Fibroblast of peridontal ligament (primary cell): Measurements from ENCODE around the gene ISX.

Experiments
- DNase-seq: peaks from one replicate; pipeline ENCODE4 v3.0.0-alpha.2; 2010; ENCODE audit errors: extremely low read depth

The ISX gene

DNA sequence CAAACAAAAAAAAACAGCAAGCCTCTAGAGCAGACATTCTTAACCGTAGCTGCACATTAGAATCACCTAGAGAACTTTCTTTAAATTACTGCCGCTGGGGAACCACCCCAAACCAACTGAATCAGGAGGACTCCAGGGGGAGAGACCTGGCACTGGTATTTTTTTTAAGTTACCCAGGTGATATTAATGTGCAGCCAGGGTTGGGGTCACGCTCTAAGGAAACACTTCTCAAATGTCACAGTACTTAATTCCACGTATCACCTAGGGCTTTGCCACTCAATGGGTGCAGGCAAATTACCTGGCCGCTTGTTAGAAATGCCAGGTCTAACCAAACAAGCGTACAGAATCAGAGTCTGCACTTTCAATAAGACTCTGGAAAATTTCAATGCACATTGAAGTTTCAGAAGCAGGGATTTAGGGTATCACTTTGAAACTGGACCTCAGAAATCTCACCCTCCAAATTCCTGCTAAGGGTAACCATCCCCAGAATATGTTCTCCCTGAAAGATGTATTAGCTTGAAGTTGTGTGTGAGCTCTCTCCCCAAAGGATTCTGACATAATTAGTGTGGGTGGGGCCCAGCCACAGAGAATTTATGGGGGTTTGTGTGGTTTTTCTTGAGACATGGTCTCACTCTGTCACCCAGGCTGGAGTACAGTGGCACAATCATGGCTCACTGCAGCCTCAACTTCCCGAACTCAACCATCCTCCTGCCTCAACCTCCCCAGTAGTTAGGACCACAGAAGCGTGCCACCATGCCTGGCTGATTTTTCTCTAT lies 12.7 kb upstream of the ISX start:
- DNase-seq = no peak

DNA sequence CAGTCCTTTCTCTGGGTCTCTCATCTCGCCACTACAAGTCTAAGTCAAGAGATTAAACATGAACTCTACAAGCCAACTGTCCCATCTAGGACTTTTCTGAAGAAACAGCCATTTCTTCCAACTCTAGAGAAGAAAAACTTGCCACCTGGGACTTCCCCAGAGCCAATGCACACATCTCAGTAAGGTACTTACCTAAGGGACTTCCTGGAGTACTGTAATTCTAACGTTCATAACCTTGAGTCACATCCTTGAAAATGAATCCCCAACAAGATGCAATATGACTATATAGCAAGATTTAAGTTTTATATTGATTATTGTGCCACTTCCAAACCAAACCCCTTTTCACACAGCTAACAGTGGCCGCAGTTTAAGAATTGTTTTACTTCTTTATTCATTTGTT lies 11.9 kb upstream of the ISX start:
- no peak for DNase-seq

DNA sequence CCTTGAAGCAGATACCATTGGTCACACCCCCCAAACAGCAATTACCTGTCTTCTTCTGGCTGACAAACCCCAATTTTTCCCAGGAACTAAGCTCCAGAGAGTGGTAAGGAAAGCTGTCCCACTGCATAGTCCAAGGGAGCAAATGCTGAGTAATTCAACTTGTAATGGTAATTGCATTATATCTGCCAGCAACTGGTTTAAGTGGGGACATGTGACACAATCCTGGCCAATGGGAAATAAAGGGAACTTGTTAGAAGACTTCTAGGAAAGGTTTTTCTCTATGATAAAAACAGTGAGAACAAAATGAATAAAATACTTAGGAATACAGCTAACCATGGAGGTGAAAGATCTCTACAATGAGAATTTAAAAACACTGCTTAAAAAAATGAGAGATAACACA lies 9.5 kb upstream of the ISX start:
- DNase-seq = no peak

DNA sequence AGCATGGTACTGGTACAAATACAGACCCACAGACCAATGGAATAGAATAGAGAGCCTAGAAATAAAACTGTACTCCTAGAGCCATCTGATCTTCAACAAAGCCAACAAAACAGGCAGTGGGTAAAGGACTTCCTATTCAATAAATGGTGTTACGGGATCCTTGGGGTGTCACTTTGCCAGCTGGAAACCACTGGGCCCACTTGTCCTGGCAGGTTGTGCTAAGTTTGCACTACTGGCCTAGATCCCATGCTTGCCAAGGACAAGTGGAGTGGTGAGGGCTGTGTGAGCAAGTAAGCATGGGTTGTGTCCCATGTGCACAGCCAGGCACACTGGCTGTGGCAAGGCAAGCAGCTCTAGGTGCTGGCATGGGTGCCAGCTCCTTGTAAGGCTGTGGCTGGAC lies 8.8 kb upstream of the ISX start:
- no peak for DNase-seq

DNA sequence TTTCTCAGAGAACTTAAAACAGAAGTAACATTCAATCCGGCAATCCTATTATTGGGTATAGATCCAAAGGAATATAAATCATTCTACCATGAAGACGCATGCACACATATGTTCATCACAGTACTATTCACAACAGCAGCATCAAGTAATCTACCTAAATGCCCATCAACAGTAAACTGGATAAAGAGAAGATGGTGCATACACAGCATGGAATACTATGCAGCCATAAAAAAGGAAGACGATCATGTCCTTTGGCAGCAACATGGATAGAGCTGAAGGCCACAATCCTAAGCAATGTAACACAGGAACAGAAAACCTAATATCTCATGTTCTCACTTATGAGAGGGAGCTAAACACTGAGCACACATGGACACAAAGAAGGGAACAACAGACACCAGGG lies 6.3 kb upstream of the ISX start:
- DNase-seq = no peak

DNA sequence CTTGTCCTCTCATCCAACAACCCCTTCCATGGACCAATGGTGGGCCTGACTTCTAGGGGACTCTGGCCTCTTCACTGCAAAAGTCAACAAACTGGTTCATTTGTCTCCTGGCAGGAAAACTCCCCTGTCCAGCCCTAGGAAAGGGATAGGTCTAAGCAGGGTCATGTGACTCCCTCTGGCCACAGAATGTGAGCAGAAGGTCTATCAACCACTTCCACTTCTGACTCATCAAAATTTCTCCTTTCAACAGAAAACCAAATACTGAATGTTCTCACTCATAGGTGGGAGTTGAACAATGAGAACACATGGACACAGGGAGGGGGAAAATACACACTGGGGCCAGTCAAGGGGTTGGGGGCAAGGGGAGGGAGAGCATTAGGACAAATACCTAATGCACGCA lies 1.3 kb upstream of the ISX start:
- DNase-seq = no peak

DNA sequence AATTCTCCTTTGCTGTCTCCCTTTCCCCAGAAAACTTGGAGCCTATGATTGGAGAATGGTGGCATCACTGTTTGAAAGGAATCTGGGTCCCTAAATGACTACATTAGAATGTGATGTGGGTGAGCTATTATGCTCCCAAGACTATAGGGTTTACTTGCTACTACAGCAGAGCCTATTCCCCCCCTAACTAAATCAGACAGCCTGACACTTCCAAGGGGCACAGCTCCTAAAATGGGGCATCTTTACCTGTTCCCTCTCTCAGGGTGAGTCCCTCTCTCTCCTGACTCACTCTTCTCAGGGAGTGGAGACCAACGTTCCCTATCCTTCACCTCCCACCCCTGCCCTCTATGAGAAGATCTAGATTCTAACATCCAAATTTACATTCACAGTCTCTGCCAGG lies 775 bp upstream of the ISX start:
- no peak for DNase-seq

DNA sequence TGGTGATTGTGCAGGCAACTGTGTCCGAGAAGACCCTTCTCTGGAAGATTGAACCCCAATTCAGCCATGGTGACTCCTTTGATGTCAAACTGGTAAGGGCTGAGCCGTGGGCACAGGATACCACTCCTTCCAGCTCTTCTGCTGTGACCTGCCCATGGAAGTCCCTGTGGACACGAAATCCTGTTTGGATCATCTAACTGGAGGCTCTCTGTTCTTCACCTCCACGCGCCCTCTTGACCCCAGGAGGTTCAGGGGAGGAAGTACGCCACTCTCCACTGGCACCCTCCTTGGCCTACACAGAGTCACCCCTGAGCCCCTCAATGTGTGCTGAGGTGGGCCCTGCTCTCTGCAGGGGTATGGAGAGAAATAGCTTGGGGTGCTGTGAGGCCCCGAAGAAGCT lies 810 bp downstream of the ISX start:
- no peak for DNase-seq

DNA sequence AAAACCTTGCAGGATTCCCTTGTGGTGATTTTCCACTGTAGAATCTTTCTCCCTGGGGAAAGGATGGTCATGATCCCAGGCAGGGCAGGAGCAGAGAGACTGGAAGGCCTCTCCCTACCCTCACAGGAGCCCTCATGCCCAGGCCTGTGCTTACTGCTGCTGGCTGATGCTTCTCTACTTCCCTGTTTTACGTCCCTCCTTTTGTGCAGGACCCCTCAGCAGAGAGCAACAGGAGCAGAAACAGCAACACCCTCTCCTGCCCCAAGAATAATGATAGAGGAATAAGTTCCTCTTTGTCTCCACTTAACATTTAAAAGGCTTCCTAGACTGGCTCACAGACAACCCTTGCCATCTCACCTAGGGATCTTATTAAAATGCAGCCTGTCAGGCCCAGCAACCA lies 3.6 kb downstream of the ISX start:
- DNase-seq = no peak

DNA sequence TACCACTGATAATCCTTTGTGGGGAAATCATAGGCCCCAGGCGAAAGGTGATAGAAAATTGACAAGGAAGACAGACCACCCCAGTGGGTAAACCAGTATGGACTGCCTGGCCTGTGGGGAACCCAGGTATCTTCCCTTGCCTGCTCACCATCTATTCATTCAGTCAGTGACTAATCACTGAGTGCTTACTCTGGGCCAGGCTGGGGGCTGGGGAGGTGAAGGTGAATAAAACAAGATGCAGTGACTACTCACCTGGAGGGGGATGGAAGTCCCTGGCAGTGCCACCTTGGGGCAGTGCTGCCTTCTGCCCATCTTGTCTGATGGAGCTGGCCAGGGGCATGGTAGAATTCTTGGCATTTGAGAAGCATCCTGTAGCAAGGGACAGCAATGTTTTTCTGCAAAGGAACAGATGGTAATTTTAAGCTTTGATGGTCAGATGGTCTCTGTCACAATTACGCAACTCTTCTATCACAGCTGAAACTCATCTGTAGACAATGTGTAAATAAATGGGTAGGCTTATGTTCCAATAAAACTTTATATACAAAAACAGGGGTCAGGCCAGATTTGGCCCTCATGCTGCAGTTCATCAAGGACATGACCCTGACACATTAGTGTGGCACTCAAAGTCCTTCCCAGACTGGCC lies 4.6 kb downstream of the ISX start:
- DNase-seq = no peak

DNA sequence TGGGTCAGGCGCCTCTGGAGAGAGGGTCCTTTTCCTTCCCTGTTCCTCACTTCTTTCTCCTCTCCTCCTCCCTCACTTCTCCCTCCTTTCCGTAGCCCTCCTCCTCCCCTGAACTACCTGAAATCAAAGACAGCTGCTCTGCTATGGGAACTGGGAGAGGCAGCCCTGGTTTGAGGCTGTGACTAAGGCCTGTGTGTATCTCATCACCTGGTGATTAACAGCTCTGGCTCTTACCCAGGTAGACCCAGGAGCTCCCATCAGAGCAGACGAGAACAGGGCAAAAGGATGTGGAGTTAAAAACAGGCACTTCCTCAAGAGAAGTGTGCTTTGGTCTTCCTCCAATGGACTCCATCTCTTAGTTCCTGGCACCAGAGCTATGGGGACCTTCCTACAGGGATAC lies 5.8 kb downstream of the ISX start:
- no peak for DNase-seq

DNA sequence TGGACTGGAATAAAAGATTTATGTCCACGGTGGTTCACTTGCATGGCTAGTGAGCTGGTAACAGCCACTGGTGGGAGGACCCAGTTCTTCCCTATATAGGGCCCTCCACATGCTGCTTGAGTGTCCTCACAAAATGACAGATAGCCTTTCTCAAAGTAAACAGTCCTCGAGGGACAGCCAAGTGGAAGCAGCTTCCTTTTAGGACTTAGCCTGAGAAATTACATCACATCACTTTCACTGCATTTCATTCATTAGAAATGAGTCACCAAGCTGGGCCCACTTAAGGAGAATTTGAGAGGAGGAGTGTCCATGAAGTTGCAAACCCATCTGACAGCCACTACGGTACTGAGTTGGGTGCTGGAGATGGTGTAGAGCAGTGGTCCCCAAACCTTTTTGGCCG lies 7.0 kb downstream of the ISX start:
- no peak for DNase-seq

DNA sequence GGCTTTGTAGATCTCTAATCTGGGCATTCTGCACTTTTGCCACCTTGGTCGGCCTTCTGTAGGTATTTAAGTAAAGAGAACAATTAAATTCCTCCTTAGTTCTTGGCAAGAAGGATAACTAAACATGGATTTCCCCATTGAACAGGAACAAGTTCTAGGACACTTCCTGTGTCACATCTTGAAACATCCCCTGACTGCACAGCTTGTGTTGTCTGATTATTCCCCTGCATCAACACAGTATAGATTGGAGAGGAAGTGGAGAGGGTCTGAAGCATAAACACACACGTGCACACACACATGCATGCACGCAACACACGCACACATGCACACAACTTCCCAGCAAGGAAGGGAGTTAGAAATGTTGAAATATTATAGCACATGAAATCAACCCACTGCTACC lies 8.6 kb downstream of the ISX start:
- no peak for DNase-seq

DNA sequence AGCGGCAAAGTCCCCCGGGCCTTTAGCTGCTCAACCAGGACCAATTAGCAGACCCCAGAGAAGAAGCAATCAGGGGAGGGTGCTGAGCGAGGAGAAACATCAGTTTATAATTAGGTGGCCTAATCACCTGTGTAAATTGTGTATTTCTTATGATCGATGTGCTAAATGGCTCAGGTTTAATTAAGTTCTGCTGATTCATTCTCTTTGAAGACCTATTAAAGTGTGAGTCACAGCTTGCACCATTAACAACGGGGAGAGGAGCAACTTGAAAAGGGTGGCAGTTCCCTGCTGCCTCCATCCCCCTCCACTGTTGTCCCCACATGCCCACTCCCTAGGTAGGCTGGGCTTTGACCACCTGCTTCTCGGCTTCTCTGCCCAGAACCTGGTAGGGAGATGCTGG lies 10.7 kb downstream of the ISX start:
- no peak for DNase-seq

DNA sequence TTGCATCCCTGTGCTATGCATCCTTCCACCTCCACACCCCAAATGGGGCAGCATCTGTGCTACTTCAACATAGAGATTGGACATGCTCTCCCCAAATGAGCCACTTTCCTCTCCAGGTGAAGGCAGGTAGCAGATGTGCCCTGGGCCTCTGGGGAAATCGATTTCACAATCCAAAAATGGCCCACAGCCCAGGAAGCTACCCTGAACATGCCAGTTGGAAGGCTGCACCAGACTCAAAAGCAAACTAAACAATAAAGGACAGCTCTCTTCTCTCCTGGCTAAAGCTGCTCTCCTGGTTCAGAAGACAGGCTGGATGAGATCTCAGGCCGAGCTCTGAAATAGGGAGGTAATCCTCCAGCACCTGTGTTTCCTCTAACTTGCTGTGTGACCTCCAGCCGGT lies 19.7 kb downstream of the ISX start:
- DNase-seq = no peak

DNA sequence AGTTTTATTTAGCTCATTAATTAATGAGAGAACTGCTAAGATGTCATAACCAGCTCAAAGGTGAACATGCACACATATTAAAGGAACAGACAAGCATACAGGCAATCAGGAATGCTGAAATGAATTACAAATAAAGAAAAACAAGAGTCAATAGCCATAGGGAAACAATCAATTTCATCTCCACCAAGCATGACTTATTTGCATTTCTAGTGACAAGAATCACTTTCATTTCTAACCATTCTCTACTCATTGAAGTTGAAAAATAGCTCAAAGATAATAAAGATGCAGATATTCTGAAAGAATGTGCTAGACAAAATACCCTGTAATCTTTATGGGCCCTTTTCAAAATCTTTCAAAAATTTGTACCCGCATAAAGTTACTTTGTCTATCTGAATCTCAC lies 23.2 kb downstream of the ISX start:
- no peak for DNase-seq

DNA sequence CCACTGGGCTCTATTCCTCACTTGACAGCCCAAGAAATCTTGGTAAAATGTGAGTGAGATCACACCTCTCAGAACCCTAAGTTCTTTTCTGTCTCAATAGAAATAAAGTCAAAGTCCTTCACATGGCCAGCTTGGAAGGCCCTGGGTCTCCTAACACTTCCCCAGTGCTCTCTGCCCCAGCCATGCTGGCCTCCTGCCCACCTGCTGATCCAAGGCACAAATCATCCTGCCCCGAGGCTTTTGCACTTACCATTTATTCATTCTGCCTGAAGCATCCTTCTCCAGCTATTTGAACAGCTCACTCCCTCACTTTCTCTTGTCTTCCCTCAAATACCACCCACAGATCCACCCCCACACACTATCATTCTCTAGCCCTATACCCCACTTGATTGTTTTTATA lies 26.4 kb downstream of the ISX start:
- no peak for DNase-seq

DNA sequence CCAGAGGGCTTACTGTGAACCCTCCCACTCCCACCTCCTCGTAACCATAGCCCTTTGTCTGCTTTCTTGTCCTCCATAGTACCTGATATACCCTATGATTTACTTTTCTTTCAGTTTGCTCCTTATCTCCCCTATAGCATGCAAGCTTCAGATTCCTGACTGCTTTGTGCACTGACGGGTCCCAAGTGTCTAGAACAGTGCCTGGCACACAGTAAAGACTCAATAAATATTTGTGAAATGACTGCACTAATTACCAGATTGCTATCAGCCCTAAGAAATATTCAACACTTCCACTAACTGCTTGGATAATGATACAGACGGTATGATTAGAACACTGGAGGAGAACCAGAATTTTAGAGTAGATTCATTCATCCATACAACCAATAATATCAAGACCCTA lies 33.0 kb downstream of the ISX start:
- DNase-seq = no peak

DNA sequence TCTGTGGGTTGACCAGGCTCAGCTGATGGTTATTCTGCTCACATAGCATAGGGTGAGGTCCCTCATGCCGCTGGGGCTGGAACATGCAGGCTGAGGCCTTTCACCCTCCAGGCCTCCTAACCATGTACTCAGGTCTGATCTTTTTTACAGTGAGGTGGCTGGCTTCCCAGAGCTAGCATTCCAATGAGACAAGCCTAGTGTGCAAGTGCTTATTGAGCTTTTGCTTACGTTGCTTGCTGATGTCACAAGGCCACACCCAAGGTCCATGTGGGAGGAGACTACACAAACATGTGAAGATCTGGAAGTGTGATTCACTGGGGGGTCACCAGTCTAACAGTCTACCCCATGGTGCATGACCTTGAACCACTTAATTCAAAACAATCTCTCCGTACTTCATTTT lies 33.9 kb downstream of the ISX start:
- DNase-seq = no peak

DNA sequence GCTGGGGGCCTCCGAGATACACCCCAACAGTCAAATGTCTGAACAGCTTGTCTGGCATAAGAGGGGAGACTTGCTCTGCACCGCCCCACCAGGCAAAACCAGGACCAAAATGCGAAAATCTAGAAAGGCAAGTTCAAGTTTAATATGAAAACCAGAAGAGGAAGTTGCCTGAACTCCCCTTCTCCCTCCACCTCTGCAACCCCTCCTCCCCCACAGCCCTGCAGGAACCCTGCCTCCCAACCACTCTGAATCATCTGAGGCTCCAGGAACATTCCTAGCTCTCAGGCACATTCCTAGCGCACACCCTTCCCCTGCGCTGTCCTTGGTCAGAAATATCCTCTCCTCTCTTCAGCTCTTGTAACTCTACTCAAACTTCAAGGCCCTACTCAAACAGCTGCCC lies 36.7 kb downstream of the ISX start:
- DNase-seq = no peak

DNA sequence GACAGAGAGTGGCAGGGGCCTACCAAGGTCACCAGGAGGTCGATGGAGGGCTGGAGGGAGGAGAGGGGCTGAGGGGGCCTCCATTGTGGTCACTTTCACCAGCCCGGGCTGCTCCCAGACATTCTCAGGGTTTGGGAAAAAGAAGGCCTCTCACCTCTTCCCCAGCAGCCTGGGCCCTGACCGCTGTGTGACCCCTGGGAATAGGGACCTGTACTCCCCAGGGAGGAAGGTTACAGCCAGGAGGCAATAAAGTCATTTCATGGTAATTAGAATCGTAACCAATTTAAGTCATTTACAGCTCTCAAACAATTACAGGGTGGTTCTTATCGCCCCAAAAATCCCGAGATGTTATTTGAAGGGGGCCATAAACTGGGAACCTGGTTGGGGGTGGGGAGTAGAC lies 37.8 kb downstream of the ISX start:
- no peak for DNase-seq

DNA sequence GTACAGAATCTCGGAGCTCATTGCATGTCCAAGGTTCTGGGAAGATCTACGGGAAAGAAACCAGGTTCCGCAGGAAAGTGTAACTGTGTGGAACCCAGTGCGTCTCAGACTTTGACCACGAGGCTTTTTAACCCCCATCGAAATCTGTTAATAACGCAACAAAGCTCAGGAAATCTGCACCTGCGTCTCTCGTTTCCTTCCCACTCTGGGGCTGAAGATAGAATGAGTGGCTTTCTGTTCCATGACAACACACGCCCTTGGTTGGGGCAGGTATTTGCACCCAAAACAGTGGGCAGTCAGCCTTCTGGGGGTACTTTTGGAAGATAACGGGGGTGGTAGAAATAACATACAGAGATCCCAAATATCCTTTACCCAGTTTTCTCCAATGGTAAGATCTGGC lies 38.5 kb downstream of the ISX start:
- DNase-seq = no peak

DNA sequence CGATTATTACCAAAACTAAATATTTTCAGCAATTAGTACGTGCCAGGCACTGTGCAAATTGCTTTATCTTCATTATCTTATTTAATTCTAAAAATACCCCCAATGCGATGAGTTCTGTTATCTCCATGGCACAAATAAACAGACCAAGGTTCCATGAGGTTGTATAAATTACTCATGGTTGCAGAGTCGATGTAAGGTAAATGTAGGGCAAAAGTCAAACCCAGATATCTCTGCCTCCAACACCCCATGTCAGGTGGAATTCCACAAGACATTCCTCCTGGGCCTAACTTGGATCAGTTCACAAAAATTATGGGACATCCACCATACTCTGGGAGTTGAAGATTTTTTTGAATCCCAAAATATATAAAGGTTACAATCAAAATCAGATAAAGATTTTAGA lies 43.7 kb downstream of the ISX start:
- DNase-seq = no peak

DNA sequence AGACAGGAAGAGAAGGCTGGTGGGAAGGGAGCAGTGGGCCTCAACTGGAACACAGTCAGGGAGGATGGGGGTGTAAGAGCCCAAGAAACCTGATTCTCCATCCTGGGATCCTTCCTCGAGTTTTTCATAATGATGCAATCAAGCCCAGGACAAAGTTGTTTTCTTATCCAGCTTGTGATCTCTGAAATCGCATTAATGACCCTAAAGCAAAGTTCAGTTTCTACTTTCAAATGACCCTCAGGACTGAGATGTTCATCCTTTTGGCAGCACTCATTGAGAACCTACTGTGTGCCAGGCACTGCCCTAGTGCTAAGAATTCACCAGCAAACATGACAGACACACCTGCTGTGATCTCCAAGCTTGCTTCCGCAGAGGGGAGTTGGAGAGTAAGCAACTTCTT lies 45.3 kb downstream of the ISX start:
- no peak for DNase-seq
